ENCODE results near the gene AFMID.
"Not testable (repeated sequence)": the region's sequence is repeated elsewhere in the genome, so short reads cannot be mapped to it uniquely, and the experiment has no call there.

Gene AFMID, protein sequence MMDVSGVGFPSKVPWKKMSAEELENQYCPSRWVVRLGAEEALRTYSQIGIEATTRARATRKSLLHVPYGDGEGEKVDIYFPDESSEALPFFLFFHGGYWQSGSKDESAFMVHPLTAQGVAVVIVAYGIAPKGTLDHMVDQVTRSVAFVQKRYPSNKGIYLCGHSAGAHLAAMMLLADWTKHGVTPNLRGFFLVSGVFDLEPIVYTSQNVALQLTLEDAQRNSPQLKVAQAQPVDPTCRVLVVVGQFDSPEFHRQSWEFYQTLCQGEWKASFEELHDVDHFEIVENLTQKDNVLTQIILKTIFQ

DNA sequence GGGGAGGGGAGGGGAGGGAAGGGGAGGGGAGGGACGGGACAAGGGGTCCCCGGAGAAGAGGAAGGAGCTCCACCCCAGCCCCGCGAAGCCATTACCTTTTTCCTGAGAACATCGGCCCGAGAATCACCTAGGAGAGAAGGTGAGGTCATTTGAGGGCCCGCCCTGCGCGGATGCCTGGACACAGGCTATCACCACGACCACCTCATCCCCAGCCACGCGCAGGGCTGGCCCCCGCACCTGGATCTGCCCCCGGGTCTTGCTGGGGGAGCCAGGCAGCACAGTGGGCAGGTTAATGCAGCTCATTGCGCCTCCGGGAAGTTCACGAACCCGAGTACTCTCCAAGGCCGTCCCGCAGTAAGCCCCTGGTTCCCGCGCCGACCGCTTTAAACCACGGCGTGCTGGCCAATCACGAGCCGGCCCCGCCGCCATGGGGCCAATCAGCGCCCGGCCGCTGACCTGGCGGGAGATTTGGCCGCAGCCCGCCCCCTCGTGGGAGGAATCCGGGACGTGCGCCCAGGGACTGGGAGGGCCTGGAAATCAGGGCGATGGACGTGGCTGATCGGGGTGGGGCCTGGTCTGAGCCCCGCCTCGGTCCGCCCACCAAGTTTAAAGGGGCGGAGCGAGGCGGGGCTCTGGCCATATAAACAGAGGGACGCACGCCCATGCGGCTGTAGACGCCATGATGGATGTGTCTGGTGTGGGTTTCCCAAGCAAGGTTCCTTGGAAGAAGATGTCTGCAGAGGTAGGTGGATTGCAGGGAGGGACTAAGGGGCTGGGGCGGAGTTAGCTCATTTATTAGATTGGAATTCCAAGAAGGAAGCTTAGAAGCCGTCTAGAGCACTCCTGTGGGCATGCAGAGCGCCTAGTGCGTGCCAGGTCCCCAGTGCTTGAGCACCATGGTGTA is at the start of gene AFMID, which contains the start of gene TK1:
Gene AFMID (plus strand): TSS at position 671 of the 904 bp plus-strand sequence. CDS start 9 bp downstream, at position 680.
Gene TK1 (minus strand): TSS at position 361 of the 904 bp plus-strand sequence. CDS start 58 bp downstream, at position 303.
- DNase-seq, result peak; percentile 86

DNA sequence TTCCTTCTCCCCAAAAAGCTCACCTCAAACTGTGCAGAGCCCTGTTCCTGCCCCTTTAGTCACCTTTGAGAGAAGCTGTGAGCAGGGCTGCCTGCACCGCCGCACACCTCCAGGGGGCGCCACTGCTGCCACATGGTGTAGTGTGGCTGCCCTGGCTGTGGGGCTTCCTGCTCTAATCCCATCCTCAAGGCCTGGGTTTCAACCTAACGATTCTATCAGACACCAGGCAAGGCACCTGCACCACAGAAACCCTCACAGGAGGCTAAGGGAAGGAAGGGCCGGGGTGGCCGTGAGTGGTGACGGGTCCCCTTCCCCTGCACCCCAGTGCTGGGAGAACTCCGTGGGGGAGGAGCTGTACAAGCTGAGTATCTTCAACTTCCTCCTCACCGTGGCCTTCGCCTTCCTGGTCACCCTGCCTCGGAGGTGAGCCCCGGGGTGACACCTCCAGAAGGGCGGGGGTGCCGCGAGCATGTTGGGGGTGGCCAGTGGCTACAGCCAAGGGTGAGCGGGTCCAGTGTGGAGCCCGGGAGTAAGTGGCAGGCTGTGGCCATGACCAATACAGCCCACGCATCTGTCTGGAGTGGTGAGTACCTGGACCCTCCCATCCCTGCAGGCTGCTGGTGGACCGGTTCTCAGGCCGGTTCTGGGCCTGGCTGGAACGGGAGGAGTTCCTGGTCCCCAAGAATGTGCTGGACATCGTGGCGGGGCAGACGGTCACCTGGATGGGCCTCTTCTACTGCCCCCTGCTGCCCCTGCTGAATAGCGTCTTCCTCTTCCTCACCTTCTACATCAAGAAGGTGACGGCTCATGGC is 49.6 kb upstream of the AFMID start:
- DNase-seq, result peak; percentile 60

DNA sequence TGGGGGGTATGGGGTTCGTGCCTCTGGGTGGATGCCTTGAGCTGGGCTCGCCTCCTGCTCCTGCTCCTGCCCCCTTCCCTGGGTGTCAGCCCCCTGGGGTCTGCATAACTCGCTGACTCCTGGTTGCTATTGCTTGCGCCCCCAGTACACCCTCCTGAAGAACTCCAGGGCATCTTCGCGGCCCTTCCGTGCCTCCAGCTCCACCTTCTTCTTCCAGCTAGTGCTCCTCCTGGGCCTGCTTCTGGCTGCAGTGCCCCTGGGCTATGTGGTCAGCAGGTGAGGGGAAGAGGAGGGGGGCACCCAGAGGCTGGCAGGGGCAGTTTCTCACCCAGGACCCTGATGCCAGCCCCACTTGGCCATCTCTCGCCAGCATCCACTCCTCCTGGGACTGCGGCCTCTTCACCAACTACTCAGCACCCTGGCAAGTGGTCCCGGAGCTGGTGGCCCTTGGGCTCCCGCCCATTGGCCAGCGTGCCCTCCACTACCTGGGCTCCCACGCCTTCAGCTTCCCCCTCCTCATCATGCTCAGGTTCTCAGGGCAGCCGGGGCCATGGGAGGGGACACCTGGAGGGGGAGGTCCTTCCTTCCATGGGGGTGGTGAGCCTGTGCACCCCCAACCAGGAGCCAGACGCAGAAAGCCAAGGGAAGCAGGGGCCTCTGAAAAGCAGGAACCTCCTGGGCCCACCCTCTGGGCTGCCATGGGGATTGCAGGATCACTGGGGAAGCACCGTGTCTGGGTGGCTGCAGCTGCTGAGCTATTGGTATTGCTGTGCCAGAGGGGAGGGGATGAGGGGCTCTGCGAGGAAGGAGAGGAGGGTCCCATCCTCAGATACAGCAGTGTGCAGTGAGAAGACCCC is 48.7 kb upstream of the AFMID start:
- DNase-seq, result no peak

DNA sequence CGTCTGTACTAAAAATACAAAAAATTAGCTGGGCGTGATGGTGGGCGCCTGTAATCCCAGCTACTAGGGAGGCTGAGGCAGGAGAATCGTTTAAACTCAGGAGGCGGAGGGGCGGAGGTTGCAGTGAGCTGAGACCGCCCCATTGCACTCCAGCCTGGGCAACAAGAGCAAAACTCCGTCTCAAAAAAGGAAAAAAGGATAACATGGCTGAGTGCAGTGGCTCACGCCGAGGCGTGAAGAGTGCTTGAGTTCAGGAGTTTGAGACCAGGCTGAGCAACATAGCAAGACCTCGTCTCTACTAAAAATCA is 47.3 kb upstream of the AFMID start:
- not testable (repeated sequence) for DNase-seq

DNA sequence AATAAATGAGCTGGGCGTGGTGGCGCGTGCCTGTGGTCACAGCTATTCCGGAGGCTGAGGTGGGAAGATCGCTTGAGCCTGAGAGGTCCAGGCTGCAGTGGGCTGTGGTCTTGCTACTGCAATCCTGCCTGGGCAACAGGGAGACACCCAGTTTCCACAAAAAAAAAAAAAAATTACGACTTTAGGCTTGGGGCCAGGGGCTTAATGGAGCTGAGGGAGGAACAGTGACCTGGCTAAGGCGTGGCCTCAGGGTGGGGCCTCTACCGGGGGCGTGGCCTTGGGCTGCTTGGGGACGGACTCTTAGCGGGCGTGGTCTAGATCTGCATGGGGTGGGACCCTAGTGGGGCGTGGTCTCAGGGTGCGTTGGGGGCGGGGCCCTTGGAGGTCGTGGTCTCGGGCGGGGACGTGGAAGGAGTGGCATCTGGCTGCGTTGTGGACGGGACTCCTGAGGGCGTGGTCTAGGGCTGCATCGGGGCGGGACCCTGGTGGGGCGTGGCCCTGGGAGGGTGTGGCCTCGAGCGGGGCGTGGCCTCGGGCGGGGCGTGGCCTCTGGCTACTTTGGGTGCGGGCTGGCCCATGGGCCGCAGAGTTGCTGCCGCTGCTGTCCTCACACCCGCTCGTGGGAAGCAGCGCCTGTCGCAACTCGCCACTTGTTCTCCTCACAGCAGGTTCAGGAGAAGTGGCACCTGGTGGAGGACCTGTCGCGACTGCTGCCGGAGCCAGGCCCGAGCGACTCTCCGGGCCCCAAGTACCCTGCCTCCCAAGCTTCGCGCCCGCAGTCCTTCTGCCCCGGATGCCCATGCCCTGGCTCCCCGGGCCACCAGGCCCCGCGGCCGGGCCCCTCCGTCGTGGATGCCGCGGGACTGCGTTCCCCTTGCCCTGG is 46.8 kb upstream of the AFMID start:
- peak; percentile 93 for DNase-seq

DNA sequence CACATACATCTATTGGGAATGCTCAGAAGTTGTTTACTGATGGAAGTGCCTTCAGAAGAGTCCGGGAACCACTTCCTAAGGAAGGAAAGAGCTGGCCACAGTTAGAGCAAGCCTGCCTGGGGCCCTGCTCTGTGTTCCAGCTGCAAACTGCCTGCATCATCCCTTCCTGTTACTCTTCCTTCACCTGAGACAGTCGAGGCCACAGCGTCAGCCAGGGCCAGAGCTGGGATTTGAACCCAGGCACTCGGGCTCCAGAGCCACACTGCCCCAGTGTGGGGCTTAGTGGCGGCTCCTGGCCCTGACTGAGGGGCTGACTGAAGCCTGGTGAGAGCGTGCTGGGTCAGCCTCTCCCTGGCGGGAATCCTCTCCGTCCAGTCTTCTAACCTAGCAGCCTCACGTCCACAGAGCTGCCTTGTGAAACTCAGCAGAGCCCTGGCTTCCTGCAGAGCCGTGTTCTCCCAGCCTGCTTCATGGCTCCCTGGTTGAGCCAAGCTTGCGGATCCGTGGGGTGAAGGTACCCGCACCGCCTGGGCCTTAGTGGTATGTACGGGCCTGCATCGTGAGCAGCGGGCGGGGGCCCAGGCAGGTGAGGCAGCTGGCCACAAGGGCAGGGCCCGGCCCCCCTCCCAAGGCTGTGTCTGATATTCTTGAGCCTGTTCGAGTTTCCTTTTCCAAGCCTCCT is 45.6 kb upstream of the AFMID start:
- no peak for DNase-seq

DNA sequence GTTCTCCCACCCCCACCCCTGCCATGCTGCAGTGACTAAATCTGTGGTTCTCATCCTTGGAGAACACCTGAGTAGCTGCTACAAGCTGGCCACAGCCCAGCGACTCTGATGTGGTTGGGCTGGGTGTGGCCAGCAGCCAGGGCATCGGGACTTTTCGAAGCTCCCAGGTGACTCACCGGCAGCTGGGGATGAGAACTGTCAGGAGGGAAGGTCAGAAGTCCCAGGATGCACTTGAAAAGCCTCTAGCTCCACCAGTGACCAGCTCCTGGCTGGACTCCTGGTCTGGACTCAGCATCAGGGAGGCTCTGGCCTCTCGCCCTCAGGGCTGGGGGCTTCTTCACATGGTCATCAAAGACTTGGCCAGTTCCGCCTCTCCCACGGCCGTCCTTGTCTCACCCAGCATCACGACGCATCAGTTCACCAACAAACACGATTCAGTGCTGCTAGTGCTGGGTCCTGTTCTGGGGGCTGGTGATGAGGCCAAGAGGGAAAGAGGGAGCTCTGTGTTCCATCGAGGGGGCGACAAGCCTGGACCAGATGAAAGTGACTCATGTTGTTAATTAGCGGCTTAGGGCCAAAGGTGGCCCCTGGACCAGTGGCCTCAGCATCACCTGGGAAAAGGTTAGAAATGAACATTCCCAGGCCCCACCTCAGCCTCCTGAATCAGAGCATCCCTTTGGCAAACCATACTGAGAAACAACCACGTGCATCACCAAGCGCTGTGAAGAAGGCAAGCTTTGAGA is 44.9 kb upstream of the AFMID start:
- DNase-seq, result no peak

DNA sequence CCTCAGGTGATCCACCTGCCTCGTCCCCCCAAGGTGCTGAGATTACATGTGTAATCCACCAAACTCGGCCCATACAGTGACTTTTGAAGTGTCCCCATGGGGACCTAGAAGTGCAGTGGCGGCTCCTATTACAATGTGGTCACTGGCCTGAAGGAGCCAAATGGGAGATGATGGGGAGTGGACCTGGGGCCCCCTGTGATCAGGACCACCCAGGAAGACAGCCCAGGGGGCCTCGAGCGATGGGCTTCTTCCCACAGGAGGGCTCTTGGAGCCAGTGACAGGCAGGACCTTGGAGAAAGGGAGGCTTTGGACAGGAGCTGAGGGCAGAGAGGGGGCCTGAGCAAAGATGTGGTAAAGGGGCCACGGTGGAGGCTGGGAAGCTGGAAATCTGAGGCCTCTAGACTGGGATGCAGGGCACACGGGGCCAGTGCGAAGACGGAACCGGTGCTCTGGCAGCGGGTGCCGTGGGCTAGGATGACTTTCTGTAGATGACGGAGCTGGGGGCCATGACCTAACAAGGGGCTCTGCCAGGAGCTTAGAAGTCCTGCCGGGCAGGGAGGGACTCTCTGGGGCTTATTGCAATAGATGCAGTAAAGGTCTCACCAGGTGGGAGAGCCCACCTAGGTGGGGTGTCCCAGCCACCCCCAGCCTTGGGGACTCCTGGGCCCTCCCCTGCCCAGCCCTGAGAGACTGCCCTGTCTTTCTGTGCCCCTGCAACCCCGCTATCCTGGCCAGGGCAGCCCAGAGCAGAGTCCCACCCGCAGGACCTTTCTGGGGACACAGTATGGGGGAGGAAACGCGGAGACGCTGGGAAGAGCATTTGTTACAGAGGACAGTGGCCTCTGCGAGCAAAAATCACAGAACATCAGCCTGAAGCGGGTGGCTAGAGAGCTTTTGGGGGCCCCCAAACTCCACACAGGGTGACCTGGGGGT is 43.7 kb upstream of the AFMID start:
- no peak for DNase-seq

DNA sequence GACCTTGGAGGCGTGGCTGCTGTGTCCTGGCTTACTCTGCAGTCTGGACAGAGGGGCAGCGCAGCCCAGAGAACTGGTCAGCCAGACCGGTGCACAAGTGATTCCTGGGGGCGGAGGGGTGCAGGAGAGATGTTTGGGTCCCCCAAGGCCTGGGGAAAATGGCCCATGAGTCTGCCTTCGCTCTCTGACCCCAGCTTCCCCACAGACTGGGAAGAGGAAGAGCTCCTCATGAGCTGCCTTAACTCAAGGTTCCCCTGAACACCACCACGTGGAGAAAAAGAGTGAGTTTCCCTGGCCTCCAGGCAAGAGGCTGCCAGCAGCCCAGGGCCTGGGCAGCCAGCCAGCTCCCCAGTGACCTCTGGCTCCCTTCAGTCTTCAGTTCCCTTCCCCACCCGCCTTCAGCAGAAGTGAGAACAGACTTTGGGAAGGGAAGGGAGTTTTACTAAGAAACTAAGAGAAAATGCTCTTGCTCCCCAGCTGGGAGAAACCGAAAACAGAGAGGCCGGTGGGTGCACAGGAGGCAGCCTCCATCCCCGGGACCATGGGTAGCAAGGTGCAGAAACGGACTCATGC is 42.9 kb upstream of the AFMID start:
- no peak for DNase-seq

DNA sequence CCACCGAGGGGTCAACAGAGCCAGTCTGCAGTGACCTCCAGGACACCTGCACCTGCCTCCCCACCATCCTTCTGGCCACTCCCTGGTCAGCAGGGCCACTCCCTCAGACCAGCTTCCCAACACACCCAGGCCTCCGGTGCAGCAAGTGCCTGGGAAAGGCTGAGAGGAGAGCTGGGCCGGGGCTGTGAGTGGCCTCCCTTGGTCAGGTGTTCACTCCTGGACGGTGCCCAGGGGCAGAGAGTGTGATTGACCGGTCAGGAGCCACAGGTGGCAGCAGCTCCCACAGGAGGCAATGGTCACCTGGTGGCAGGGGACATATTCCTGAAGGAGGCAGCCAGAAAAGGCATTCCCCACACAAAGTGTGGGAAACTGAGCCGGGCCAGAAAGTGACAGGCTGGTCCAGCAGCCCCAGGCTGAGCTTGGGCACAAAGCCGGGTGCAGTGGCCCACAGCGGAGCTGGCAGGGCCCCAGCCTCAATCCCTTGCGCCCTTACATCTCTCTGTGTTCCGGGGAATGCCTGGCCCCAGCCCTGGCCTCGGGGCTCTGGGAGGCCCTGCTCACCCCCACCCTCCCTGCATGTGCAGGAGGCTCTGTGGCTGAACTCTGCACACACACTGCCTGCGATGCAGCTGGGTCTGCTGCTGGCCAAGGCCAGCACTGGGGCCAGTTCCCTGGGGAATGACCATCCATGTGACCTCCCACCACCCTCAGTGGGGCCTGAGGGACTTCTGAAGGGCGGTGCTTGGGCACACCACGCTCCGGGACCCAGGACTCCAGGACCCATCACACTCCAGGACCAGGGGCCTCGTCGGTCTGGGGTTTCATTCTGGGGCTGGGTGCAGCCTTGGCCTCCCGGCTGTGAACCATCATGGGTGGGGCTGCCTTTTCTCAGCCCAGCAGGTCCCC is 42.2 kb upstream of the AFMID start:
- DNase-seq, result no peak

DNA sequence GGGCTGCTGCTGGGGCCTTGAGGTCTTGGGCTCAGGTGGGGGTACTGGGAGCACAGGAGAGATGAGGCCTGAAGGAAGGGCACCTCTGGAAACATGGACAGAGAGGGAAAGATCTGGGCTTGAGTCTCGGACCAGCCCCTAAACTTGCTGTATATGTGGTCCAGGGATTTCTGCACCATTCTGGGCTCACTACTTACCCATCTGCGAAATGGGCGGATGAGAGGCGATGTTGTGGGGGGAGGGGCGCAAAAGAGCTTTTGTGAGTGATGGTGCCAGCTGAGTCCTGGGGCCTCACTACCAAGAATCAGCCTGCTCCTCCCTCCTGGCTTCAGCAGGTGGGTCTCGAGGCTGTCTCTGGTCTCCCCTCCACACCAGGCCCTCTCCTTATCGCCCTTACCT is 40.7 kb upstream of the AFMID start:
- DNase-seq, result no peak

DNA sequence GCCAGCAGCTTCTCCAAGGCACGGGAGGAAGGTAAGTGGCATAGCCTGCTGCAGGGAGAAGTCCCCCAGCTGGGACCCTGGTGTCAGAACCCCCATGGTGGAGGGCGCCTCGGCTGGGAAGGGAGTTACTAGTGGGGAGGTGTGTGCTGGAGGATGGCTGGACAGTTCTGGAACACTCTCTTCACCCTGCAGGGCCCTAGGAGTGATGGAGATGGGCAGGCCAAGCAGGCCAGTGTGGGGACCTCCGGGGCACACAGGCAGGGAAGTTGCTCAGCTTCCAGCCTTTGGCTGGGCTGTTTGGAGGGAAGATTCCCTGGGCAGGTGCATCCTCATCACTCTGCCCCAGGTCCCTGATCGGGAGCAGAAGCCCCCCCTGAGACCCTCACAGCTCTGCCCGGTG is 40.3 kb upstream of the AFMID start:
- no peak for DNase-seq

DNA sequence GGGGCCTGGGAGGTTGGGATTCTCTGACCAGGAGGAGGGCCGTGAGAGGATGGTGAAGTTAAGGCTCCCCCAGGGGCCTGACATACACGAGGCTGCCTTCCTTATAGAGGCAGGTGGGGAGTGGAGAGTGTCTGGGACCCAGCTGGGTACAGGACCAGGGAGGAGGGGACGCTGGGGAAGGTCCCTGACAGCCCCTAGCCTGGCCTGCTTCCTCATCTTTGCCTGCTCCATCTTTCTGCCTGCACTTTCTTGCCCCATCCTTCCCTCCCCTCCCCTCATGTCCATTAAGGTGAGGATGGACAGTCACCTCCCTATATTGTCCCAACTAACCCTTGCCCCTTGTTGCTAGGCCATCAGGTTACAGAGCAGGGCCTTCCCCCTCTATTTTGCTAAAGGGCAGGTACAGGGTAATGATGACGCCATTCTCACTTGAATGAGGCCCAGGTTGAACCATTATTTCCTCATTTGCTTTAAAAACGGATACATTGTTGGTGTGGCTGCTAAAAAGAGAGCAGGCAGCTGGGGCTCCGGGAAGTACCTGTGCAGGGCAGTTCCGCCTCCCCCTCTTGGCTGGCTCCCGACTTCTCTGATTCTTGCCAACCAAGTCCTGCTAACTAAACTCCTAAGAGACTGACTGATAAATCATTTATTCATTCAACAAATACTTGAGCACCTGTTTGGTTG is 39.7 kb upstream of the AFMID start:
- DNase-seq, result peak; percentile 22

DNA sequence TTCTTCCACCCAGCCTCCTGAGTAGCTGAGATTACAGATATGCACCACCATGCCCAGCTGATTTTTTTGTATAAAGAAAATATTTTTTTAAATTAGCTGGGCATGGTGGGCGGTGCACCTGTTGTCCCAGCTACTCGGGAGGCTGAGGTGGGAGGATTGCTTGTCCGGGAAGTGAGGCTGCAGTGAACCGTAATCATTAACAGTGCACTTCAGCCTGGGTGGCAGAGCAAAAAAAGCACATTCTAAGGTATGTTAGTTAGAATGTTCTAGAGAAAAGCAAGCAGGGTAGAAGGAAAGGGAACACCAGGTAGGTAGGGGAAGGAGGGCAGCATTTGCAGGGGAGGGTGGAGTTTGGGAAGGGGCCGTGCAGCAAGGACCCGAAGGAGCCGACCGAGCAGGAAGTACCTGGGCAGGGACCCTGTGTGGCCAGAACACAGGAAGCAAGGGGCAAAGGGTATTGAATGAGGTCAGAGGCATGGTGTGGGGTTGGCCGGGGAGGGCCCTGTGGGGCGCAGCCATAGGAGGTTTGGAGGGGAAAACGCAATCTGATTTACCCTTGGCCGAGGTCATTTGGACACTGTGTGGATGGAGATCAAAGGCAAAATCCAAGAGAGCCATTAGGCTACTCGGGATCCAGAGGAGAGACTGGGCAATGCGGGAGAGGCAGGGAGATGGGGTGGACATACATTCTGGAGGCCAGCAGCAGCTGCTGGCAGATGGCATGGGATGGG is 38.7 kb upstream of the AFMID start:
- no peak for DNase-seq

DNA sequence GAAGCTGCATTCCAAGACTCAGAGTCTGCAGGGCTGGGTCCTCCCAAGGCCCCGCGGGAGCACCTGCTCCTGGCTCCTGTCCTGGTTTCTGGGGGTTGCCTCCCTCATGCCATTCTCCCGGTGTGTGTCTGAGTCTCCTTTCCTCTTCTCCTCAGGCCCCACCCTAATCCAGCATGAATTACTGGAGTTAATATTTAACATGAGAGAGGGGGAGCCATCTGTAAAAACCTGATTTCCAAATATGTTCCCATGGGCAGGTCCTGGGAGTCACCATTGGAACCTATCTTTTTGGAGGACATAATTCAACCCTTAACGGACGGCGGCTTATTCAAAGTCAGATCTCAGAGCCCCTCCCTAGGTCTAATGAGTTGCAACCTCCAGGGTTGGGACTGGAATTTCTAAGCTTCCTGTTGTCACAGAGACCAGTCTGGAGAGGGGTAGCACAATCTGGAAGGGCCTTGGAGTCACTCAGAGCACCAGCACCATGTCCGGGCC is 35.6 kb upstream of the AFMID start:
- DNase-seq, result no peak
